Astrocyte of the cerebellum (primary cell): ENCODE data around the gene FAM184B.

Experiments
- DNase-seq: peaks from one replicate; pipeline ENCODE4 v3.0.0-alpha.2; 2011; ENCODE audit warnings: low read depth
- H3K4me3 ChIP-seq: 2 replicates; pipeline ENCODE4 v1.5.1; 2011; ENCODE audit warnings: mild to moderate bottlenecking, low read depth, low read length, moderate library complexity
- in situ Hi-C: cut with HindIII; loops from 2 replicates; pipeline ENCODE4 v1.10.0; 2017; ENCODE audit warnings: low sequenced_read_pairs
- TF ChIP-seq, protein P1 (sequence below): IDR thresholded peaks from 2 replicates; pipeline ENCODE4 v1.5.1; 2012; ENCODE audit warnings: low read length, low read depth, moderate library complexity, mild to moderate bottlenecking; ENCODE audit errors: missing control alignments

The FAM184B gene

DNA sequence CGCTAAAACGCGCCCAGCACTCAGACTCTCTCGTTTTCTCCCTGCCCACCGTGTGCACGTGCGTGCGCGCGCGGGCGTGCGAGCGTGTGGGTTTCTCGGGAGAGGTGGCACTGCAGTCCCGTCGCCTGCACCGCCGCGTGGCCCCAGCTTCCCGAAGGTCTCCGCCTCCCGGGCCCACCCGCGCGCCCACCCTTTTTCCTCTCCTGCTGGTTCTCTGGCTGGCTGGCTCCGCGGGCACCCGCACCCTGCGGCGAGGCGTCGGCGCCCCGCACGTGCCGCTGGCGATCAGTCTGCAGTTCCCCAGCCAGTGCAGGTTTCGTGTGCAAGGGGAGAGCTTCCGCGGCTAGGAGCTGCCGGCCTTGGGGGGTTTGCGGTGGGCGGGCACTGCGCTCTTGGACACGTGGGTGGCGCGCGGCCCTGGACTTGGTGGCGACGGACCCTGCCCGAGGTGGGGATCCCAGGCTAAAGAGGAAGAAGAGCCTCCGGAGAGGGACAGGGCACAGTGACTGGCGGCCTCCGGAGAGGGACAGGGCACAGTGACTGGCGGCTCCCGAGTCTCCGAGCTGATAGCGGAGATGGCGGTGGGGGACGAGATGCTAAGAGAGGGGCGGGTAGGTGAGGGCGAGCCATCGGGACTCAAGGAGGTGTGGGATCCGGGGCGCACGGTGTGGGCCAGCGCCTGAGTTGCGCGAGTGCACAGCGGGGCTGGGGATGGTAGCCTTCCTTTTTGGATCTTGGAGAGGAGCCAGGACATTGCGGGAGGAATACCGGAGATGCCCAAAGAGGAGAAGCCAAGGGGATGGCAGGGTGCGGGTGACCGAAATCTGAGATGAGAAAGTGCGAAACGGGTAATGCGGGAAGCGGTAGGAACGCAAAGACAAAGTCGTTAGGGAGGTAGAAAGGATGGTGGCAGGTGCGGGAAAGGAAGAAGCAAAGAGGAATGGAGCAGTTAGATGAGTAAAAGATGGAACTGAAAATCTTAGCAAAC is at the start of gene FAM184B:
Gene FAM184B, minus strand, starts transcription at position 322 of the 988 bp plus-strand sequence. CDS start 322 bp downstream, outside the sequence.
- peak within 1 kb of the TSS; percentile 53 for H3K4me3 ChIP-seq
- DNase-seq, result no peak
- in situ Hi-C loops, result no loop called here
- TF ChIP-seq, protein P1, sequence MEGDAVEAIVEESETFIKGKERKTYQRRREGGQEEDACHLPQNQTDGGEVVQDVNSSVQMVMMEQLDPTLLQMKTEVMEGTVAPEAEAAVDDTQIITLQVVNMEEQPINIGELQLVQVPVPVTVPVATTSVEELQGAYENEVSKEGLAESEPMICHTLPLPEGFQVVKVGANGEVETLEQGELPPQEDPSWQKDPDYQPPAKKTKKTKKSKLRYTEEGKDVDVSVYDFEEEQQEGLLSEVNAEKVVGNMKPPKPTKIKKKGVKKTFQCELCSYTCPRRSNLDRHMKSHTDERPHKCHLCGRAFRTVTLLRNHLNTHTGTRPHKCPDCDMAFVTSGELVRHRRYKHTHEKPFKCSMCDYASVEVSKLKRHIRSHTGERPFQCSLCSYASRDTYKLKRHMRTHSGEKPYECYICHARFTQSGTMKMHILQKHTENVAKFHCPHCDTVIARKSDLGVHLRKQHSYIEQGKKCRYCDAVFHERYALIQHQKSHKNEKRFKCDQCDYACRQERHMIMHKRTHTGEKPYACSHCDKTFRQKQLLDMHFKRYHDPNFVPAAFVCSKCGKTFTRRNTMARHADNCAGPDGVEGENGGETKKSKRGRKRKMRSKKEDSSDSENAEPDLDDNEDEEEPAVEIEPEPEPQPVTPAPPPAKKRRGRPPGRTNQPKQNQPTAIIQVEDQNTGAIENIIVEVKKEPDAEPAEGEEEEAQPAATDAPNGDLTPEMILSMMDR, result no peak

GRCh38 chr4:17823871-17824669 is 42.6 kb upstream of the FAM184B start:
- DNase-seq, result no peak
- H3K4me3 ChIP-seq, result no peak overlapping the region
- in situ Hi-C loops, result no loop called here
- TF ChIP-seq, protein P1, result no peak

DNA sequence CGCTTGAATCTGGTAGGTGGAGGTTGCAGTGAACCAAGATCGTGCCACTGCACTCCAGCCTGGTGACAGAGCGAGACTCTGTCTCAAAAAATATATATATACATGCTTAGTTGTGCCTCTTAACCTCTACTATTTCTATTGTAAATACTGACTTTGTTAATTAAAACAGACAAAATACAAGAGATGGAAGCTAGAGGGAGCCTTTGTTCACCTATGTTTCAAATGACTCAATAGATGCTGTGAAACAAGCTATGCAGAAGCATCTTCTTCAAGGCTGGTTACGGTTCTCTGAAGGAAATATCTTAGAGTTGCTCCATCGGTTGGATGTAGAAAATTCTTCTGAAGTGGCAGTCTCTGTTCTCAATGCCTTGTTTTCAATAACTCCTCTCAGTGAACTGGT is 35.6 kb upstream of the FAM184B start:
- H3K4me3 ChIP-seq, result no peak overlapping the region
- DNase-seq, result peak; percentile 75

GRCh38 chr4:17816142-17816541 is 34.7 kb upstream of the FAM184B start:
- H3K4me3 ChIP-seq, result no peak overlapping the region
- DNase-seq, result no peak
- TF ChIP-seq, protein P1, result no peak
- in situ Hi-C loops, result no loop called here

More for the DNA sequence above, 35.6 kb upstream of the FAM184B start:
- TF ChIP-seq, protein P1, result peak; percentile 48
- in situ Hi-C loops, result no loop called here

- peak overlapping the region; percentile 2 for H3K4me3 ChIP-seq
- TF ChIP-seq, protein P1, result no peak
- no peak for DNase-seq
- in situ Hi-C loops, result no loop called here
Measured at GRCh38 chr4:17814140-17814539, 32.7 kb upstream of the FAM184B start.

DNA sequence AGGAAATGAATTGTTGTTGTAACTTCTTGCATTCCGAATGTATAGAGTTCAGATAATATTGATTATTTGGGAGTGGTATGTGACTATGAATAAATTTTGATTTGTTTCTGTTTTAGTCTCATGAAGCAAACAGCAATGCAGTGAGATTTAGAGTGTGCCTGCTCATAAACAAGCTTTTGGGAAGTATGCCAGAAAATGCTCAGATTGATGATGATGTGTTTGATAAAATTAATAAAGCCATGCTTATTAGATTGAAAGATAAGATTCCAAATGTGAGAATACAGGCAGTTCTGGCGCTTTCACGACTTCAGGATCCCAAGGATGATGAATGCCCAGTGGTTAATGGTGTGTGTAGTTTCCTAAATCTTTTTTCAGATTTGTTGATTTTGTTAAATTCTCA is 31.4 kb upstream of the FAM184B start:
- in situ Hi-C loops, result no loop called here
- no peak for DNase-seq
- peak overlapping the region; percentile 13 for H3K4me3 ChIP-seq
- TF ChIP-seq, protein P1, result no peak
